ENCODE data around the gene FAP.

FAP gene

DNA sequence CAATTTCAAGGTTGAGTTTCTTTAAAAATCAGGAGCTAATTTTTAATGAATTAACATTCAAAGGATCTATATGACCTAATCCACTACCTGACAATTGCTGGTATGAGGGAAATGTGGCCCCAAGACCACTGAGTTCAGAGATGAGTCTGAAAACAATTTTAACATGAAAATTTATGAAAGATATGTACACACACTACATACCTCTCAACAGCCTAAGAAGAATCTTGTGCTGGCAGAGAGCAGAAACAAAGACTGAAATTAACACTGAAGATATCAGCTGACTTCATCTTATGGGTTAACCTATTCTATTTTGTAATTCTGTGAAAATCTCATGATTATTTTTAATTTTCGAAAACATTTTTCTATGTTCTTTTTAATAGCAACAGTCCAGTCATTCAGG is 1.7 kb downstream of the FAP start:
- DNase-seq = no peak

DNA sequence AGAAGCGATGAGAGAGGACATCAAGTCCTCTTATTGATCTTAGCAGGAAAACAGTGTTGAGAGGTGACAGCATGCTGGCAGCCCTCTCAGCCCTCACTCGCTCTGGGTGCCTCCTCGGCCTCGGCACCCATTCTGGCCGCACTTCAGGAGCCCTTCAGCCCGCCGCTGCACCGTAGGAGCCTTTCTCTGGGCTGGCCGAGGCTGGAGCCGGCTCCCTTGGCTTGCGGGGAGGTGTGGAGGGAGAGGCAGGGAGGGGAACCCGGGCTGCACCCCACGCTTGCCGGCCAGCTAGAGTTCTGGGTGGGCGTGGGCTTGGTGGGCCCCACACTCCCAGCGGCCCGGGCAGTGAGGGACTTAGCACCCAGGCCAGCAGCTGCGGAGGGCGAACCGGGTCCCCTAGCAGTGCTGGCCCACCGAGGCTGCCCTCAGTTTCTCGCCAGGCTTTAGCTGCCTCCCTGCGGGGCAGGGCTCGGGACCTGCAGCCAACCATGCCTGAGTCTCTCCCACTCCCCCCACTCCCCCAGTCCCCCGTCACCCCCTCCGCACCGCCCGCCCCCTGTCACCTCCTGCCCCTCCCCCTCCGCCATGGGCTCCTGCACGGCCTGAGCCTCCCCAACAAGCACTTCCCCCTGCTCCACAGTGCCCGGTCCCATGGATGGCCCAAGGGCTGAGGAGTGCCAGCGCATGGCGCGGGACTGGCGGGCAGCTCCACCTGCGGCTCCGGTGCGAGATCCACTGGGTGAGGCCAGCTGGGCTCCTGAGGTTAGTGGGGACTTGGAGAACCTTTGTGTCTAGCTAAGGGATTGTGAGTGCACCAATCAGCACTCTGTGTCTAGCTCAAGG is 8.4 kb downstream of the FAP start:
- DNase-seq = no peak

DNA sequence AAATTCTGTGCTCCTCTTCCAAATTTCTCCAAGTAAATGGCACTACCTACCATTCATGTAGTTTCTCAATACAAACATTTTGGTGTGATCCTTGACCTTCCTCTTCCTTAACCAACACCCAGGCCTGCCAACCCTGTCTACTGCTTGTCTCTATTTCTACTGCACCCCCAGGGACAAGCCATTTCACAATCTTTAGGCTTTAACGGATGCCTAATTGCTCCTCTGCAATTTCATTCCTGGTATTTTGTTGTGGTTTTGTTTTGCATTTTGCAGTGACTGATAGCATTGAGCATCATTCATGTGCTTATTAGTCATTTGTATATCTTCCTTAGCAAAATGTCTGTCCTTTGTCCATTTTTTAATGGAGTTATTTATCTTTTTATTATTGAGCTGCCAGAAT is 10.0 kb downstream of the FAP start:
- no peak for DNase-seq

DNA sequence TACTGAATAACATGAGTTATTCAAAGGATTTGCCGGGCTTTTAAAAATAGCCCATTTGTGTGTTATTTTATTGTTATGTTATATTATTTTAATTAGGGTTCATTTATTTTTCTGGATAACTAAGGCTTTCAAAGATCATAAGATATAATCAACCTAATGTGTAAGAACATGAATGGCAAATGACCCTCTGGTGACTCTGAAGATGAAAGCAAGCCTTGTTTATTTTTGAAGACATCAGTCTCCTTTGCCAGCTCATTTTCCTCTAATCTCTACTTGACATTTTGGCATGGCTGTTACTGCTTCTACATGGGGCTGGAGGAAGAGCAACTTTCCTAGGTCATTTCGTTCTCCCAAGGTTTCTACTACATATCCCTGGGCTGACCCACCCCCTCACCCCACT is 10.6 kb downstream of the FAP start:
- DNase-seq = no peak

DNA sequence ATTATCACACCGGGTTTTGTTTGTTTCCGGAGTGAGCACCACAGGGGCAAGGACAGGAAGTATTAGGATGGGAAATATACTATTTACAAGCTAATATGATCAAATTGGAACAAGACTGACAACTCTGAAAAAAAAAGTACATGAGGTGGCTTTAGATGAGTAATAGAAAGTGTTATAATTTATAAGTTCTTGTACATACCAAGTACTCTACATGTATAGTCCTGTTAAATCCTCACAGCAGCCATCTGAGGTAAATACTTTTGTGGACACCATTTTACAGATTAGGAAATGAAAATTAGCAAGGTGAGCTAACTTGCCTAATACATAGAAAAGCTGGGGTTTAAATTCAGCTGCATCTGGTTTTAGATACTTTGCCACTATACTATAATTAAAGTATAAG is 11.2 kb downstream of the FAP start:
- no peak for DNase-seq

DNA sequence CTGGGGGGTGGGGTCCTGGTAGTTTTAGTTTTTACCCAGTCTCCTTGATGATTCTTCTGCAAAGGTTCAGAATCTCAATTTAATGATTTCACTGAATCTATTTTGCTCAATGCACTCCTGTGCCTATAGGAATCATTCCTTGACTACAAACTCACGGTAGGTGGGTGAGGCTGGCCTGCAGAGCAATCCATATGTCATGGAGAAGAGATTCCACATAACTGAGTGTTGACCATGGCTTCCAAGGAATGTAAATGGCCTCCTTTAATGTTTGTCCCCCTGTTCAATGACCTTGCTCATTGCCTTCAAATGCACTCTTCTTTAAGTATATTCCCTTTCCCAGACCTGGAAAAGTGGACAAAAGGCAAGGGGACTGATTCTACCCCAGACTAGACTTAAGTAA is 12.5 kb downstream of the FAP start:
- DNase-seq = no peak

DNA sequence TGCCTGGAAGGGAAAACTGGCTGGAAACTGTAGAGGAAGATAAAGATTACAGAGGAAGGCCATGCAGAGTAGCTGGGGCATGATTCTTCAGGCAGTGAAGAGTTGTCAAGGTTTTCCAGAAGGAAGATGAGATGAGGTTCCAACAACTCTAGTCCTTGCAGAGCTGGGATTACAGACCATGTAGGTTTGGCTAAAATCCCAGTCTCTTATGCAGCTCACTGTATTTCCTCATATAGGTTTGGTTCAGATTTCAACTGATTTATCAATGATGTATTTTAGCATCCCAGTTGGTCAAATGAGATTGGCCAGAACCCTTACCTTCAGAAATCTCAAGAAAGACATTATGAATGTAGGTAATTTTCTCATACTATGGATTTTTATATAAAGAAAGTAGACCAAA is 16.4 kb downstream of the FAP start:
- no peak for DNase-seq

DNA sequence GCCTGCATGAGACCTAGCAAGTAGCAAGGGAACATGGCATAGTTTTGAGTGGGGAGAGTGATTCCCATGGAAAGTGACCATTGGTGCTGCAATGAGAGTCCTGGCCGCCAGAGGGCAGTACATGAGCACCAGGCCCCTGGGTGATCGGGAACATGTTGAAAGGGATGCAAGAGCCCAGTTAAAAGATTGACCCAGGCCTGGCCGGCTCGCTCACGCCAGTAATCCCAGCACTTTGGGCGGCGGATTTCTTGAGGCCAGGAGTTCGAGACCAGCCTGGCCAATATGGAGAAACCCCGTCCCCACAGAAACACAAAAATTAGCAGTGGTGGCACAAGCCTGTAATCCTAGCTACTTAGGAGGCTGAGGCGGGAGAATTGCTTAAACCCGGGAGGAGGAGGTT is 22.2 kb downstream of the FAP start:
- DNase-seq = peak; percentile 9

DNA sequence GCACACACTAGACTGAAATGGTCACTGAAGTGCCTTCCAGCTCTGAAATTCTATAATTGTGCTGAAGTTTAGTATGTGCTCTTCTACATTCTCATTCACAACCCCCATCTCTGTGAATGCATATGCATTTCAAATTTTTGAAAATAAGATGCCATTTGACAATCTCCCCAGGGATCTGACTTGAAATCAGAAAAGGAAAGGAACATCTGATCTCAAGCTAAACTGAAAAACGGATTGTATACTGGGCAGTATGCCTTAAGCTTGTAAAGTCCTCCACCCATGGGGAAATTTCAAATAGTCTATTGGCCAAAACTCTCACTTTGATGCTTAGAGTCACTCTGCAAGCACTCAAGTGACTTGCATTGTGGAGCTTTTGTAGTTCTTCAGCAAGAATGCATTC is 22.9 kb downstream of the FAP start:
- no peak for DNase-seq

DNA sequence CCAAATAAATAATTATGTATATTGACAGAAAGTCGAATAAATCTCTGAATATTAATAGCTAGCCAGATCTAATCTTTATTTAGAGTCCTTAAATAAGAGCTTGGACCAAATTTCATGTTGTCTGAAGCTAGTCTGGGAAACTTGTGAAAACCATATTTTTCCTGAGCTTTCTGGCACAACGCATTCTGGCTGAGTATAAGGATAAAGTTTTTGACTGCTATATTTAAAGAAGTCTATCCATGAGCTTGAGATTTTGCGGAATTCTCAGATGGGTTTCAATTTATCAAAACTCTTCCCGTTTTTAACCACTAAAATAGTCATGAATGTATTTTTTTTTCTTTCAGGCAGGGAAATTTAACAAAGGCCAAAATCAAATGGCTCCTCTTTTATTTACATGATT is 23.8 kb downstream of the FAP start:
- DNase-seq = no peak

DNA sequence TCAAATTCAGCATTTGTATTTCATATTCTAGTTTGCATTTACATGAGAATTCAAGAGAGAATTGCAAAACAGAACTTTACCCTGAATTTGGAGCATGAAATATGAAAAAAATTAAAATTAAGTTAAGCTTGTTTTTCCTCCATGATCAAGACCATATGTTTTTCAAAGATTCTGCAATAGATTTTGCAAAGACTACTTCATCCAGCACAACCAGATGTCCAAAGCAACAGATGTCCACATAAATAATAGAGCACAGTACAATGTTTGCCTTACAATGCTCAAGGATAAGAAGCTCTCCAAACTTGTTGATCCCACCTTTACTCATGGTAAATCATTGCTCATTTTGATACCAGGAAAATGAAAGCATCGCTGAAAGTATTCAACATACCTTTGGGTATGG is 25.6 kb downstream of the FAP start:
- DNase-seq = no peak

DNA sequence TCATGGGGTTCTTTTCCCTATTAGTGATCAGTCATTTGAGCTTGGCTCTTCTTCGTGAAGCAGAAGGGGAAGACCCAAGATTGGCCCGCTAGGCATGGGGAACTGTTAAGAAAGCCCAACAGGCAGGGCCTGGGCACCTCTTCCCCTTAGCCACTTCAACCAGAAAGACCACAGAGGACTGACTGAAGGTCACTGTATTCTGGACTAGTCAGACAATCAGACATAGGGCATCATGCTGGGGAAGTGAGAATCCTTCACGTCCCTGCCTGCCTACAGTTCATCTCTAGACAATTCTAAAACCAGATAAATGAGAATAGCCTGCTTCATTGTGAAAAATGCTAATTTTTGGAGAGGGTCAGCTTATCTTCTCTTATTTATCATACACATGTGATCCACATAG is 28.1 kb downstream of the FAP start:
- DNase-seq = no peak

DNA sequence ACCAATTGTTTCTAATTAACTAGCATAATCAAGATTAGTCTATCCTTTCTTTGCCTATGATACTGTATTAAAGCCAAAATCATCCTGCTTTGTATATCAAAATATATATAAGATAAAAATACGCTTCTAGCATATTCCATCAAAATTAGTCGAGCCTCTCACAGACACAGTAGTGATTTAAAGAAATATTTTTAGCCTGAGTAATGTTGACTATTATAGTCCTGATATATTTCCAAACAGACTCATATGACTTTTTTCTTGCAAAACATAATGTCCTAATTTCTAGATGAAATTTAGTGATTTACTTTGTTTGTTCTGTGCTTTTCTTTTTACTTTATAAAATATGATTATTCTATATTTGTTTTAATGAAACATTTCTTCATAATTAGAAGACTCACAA is 30.9 kb downstream of the FAP start:
- no peak for DNase-seq

DNA sequence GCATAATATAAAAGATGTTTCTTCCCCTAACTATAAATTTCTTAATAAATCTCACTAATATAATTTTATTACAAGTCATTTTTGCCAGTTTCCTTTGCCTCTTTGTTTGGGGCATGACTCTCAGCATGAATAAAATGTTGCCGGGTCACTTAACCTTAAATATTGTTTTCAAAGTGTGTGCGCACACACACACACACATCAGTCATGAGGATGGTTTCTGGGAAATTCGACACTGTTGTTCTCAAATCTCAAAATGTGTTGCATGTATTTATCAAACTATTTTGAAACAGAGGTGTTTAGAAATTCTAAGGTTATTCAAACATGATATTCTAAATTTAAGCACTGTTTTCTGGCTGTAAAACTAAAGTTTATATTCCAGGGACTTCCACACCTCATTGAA is 31.5 kb downstream of the FAP start:
- DNase-seq = no peak

DNA sequence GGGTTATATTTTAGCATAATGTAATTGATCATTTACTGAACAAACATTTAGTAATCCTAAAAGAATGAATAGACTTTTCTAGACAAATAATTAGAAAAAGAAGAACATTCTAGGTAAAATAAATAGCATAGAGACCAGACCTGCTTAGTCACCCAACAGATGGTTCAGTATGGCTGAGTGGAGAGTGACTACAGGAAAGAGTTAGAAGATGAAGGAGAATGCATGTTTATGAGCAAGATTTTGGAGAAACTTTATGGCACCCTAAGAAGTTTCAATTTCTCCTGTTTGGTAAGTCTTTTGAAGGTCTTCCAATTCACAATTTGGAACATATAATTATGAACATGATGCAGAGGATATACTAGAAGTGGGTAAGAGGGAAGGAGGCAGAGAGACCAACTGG is 32.9 kb downstream of the FAP start:
- DNase-seq = no peak

DNA sequence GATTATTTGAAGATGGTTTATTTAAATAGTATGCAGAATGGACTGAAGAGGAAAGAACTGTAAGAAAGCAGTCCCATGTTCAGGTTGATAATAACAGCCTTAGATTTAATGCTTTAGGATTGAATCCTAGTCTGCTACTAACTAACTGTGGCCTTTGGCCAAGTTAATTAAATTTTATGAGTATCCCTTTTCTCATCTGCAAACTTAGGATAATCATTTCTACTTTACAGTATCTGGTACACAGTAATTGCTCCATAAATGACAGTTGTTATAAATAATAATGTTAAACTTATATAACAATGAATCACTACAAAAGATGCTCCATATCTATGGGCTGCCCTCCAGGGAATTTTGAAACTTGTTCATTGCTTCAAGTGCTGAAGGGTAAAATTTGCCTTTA is 41.0 kb downstream of the FAP start:
- DNase-seq = no peak

DNA sequence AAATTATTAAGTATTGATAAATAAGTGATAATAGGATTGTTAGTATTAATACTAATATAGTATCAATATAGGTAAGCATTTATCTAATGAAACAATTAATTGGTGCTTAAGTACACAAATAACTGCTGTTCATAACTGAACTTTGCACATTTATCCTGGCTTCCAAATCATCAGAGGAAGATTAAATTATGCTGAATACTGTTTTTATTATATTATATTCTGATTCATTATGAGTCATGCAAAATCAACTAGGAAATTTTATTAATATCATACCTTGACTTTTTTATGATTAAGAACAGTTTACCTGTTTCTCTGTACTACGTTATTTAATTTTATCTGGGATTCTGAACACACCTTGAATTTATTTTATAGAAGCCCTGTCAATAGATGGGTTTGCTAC is 42.6 kb downstream of the FAP start:
- DNase-seq = no peak

DNA sequence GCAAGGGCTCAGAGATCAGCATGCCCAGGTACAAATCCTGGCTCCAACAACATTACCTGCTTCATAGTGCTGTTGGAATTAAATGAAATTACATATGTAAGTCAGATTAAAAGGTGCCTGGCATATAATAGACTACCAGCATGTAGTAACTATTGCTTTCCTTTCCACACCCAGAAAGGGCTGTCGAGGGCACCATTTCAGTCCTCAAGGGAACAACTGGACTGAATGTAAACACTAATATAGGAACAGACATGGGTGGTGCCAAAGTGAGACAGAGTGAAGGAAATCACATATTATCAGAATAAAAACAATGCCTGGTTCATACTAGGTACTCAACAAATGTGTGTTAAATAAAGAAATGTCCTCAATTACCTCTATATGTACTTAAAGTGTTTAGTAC is 43.3 kb downstream of the FAP start:
- no peak for DNase-seq

DNA sequence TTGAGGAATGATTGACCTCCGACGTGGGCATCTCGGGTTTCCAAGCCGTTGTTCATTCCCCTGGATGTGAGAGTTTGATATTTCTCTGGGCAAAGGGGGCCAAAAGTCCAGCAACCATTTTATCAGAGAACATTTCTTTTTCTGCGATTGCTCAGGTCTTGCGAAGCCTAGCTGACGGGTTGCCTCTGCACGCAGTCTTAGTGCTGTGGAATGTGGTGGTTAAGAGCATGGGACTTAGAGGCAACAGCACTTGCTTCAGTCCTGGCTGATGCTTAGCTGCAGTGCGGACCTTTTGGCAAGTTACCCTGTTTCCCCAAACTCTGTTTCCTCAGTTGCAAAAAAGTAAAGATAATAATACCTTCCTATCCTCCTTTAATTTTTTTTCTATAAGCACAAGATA is 45.0 kb downstream of the FAP start:
- DNase-seq = no peak

DNA sequence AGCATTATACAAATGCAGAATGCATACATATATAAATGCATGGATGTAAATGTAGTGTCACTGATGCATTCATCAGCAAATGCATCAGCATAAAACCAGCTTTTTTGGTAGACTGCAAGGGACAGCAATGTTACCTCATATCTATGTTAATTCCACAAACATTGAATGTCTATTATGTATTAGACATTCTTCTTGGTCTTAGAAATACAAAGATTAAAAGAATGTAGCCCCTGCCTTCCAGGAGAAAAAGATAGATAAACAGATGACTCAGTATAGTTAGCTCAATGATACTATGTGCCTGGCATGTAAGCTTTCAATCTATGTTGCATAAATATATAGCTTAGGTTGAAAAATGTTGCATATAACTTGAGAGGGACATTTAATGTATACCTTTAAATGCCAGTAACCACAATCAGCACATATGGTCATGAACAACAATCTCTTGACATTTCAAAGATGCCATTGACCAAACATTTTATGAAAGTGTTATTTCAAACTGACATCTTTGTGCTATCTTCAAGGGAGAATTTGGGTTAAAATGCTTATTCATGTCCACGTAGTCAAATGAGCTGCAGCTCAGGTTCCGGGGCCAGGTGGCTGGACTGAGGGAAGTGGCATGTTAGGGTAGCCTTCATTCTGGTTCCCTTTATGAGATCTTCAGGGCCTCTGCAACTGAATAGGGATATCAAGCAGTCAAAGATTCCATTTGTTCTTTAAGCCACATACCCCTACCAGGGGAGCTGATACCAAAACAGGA is 46.0 kb downstream of the FAP start:
- DNase-seq = no peak

DNA sequence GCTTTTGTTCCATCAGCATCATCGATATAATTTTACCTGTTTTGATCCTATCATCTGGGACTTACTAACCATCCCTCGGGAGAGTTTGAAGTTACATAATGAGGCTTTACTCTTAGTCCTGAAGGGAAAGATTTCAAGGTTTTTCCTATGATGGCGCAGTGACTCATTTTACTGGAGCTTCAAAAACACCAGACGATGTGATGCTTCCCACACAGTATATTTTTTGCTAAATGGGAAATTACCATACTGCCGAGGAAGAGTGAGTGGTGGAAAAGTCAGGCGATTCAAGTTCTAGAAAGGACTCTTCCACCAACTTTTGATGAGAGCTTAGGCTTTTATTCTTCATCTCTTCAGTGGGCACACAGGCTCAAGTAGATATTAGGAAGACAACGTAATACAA is 46.6 kb downstream of the FAP start:
- DNase-seq = no peak

DNA sequence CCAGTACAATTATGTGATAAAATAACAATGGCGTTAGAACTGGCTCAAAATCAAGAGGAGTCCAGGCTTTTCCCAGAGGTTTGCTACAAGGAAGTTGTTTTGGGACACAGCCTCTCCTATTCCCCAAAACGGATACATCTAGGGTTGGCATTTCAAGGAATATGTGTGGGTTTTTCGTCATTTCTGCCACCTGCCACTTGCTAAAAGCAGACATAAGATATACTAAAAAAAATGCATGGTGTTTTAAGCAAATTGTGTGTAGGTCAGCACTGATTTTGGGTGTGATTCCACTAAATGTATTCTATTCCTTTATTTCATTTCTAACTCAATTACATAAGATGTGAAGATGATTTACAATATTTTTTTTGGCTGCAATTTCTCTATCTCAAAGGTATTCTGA is 54.8 kb downstream of the FAP start:
- DNase-seq = no peak

DNA sequence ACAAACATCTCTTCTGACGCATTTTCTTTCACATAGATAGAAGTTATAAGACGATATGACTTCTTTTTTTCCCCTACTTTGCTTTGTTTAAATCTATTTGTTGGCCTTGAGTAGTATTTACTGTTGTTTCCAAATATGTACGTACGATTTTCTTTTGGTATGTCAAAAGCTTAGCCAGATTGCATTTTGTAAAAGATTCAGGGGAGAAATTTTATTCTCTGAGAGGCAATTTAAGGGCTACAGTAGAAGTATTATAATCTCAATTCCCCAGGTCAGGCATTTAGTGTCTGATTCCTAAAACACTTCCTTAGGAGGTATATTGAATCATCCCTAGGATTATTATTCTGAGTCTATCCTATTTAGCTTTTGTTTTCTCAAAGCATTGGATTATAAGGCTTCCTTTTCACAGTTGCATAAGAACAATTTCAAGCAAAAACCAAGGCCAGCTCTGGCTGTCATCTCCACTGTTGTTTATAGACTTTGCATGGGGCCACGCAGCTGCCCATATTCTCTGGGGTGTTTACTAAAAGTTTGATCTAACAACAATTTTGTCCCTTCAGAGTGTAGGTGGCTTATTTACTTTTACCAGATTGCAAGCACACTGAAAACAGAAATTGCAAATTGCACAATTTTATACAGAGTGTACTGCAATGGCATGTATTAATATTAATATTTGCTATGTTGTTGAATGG is 57.6 kb downstream of the FAP start:
- DNase-seq = no peak

DNA sequence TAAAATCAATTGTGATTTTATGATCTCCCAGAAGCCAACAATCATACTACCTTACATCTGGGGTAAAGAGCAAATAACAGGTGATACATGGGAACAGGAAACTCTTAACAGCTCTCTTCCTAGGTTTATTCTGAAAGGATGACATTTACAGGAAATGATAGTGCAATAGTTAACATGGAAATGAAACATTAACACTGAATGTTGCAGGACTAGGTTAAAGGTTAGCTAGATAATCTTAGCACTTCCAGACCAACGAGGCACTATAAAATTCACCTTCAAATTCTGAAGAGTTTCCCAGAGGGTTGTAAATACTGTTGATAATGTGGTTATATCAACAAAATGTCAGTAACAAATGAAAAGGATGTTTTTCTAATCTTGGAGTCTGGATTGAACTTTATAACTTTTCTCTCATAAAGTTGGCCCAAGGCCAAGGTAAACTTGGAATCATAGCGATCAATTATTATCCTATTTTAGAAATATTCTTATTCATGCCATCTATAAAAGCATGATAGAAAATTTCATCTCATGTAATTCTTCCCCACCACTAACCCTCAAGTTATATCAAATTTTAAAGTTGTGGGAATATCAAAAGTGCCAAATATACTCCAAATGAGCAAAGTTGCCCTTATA is 58.3 kb downstream of the FAP start:
- no peak for DNase-seq

Measured in NCI-H2171 (cell line).